Uterus (tissue), 4 donors: Measurements from ENCODE around the gene TOMM70. TPM values are rescaled to one million over a fixed set of nuclear protein-coding genes. Genes with fewer than 3 reads are reported as not detected.

Experiments used
- DNase-seq, 2 donors: peaks; one replicate each; pipeline ENCODE4 v3.0.0-alpha.2; 2019 to 2020
- H3K27ac ChIP-seq, 2 donors: fragments of 200-600 bp; sonication (generic); 1 replicate in 1 of 2; 2 replicates in 1 of 2; pipeline ENCODE4 v1.5.1; 2016 to 2018
- H3K27me3 ChIP-seq, 2 donors: fragments of 200-600 bp; sonication (generic); one replicate each; pipeline ENCODE4 v1.5.1; 2018 to 2019; ENCODE audit warnings: control low read depth in 1 of 2
- H3K36me3 ChIP-seq, 2 donors: fragments of 200-600 bp; sonication (generic); one replicate each; pipeline ENCODE4 v1.5.1; 2019; ENCODE audit warnings: control low read depth in 1 of 2
- H3K4me1 ChIP-seq, 2 donors: fragments of 200-600 bp; sonication (generic); one replicate each; pipeline ENCODE4 v1.5.1; 2018 to 2019; ENCODE audit warnings: control low read depth in 1 of 2
- H3K4me3 ChIP-seq, 2 donors: fragments of 200-600 bp; sonication (generic); 1 replicate in 1 of 2; 2 replicates in 1 of 2; pipeline ENCODE4 v1.5.1; 2018 to 2019; ENCODE audit warnings: mild to moderate bottlenecking in 1 of 2
- H3K9me3 ChIP-seq, 2 donors: fragments of 200-600 bp; sonication (generic); one replicate each; pipeline ENCODE4 v1.5.1; 2019; ENCODE audit warnings: control low read depth in 1 of 2
- CTCF ChIP-seq, 4 experiments: fragments of 200-600 bp in 2 of 4; fragments of 450-650 bp in 2 of 4; sonication (generic) in 2 of 4; IDR thresholded peaks; one replicate each; pipeline ENCODE4 v1.5.1; 2016 to 2019; ENCODE audit warnings: antibody characterized with exemption in 4 of 4, mild to moderate bottlenecking in 2 of 4, moderate library complexity in 1 of 4
- POLR2A ChIP-seq, 2 donors: fragments of 450-650 bp; IDR thresholded peaks; one replicate each; pipeline ENCODE4 v1.6.1; 2016; ENCODE audit warnings: antibody characterized with exemption in 2 of 2, mild to moderate bottlenecking in 1 of 2, moderate library complexity in 1 of 2
- intact Hi-C: fragments of 100-400 bp; cut with DNase I; formaldehyde crosslinking; loops from one replicate; pipeline ENCODE4 v1.15.1; 2023; ENCODE audit warnings: low total_unique reads
- total RNA-seq, 4 donors: library from RNA; depleted of rRNA in 3 of 4; stranded (reverse); fragments of >200 nt in 3 of 4; gene quantifications; one replicate each; pipeline versions ENCODE4 v1.1.0 to v1.2.4, GENCODE V29; 2014 to 2023
- donor health status: DM: yes; HTN: yes; CAD: no.

Gene TOMM70
- total RNA-seq, 4 donors from 2014 or later = 16.8 to 86.1 (median 35.9) TPM

GRCh38 chr3:100440895-100441294 is 40.0 kb upstream of the TOMM70 start:
- Histone ChIP-seq H3K27me3 (no peaks in the 10 kb centered on the region), H3K4me3 (no peak overlapping the region), H3K4me1 (no peaks in the 10 kb centered on the region), H3K36me3 (no peaks in the 10 kb centered on the region), H3K27ac (no peak overlapping the region), H3K9me3 (no peaks in the 10 kb centered on the region)
- TF ChIP-seq CTCF (IDR thresholded peaks at IDR 0.05) (no peak), POLR2A (IDR thresholded peaks at IDR 0.05) (no peak)
- intact Hi-C loops = no loop called here
- no peak for DNase-seq

GRCh38 chr3:100438623-100438974 is 37.7 kb upstream of the TOMM70 start:
- H3K9me3 ChIP-seq = no peaks in the 10 kb centered on the region
- no peaks in the 10 kb centered on the region for H3K27me3 ChIP-seq
- H3K4me3 ChIP-seq = no peak overlapping the region
- H3K4me1 ChIP-seq = no peaks in the 10 kb centered on the region
- H3K36me3 ChIP-seq = no peaks in the 10 kb centered on the region
- no peak overlapping the region for H3K27ac ChIP-seq
- no peak for TF ChIP-seq CTCF (IDR thresholded peaks at IDR 0.05)
- intact Hi-C loops = no loop called here
- no peak for DNase-seq

- intact Hi-C loops = no loop called here
Observed at GRCh38 chr3:100437721-100438622, 37.1 kb upstream of the TOMM70 start.

GRCh38 chr3:100436951-100437350 is 36.1 kb upstream of the TOMM70 start:
- Histone ChIP-seq H3K9me3 (no peaks in the 10 kb centered on the region), H3K4me3 (no peak overlapping the region), H3K36me3 (no peaks in the 10 kb centered on the region), H3K27ac (no peak overlapping the region), H3K4me1 (no peaks in the 10 kb centered on the region), H3K27me3 (no peaks in the 10 kb centered on the region)
- intact Hi-C loops = no loop called here
- no peak for TF ChIP-seq POLR2A (IDR thresholded peaks at IDR 0.05)
- TF ChIP-seq CTCF (IDR thresholded peaks at IDR 0.05) = no peak
- DNase-seq = no peak

More at GRCh38 chr3:100437721-100438622, 37.1 kb upstream of the TOMM70 start:
- H3K4me3 ChIP-seq = no peak overlapping the region
- no peaks in the 10 kb centered on the region for H3K27me3 ChIP-seq
- no peaks in the 10 kb centered on the region for H3K9me3 ChIP-seq
- no peaks in the 10 kb centered on the region for H3K4me1 ChIP-seq
- no peak for DNase-seq
- no peak overlapping the region for H3K27ac ChIP-seq
- TF ChIP-seq POLR2A (IDR thresholded peaks at IDR 0.05) (no peak), CTCF (IDR thresholded peaks at IDR 0.05) (no peak)
- no peaks in the 10 kb centered on the region for H3K36me3 ChIP-seq

- no peak overlapping the region for H3K4me3 ChIP-seq
- intact Hi-C loops = no loop called here
- no peaks in the 10 kb centered on the region for H3K36me3 ChIP-seq
- H3K27ac ChIP-seq = no peak overlapping the region
- H3K4me1 ChIP-seq = no peaks in the 10 kb centered on the region
- no peak for TF ChIP-seq POLR2A (IDR thresholded peaks at IDR 0.05)
- TF ChIP-seq CTCF (IDR thresholded peaks at IDR 0.05) = no peak
- H3K9me3 ChIP-seq = no peaks in the 10 kb centered on the region
- no peak for DNase-seq
- no peaks in the 10 kb centered on the region for H3K27me3 ChIP-seq
Observed at GRCh38 chr3:100429187-100429716, 28.4 kb upstream of the TOMM70 start.
